HG03103 (cell line): Measurements from ENCODE around the gene CCDC28B.

ENCODE experiments used
- ATAC-seq: cut with Tn5 transposase; IDR thresholded peaks from one replicate; pipeline ENCODE4 v1.9.1; 2021; ENCODE audit warnings: low read depth; ENCODE audit not compliant: unreplicated experiment

The CCDC28B gene

DNA sequence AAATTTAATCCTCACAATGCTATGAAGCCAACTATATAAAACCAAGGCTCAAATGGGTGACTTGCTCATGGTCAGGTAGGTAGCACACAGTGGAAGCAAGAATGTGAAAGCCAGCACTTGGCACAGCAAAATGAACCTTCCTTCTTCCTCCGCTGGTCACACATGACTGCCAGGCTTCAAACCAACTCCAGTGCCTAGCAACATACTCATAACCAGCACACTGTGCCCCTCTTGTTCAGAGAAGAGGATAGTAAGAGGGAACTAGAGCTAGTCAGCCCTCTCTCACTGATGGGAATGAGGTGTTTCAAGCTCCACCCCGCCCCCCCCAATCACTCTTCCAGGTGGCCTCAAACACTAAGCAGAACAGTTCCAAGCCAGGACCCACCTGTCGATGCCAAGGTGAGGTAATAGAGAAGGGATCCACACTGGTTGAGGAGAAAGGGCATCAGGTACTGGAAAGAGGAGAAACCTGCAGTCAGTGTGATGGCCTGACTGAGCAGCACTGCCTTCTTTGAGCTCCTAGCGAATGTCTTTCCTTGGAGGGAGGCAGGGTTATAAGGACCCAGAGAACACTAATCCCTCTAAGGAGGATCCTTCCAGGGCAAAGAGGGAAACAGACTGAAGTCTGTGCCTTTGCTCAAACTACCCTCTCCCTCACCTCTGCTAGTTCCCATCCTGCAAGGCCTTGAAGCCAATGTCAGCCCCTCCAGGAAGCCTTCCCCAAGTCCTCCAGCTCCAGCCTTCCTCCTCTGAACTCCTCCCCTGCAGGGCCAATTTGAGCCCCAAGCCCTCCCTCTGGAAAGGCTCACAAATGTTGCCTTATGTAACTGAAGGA is 20.6 kb downstream of the CCDC28B start:
- no peak for ATAC-seq

DNA sequence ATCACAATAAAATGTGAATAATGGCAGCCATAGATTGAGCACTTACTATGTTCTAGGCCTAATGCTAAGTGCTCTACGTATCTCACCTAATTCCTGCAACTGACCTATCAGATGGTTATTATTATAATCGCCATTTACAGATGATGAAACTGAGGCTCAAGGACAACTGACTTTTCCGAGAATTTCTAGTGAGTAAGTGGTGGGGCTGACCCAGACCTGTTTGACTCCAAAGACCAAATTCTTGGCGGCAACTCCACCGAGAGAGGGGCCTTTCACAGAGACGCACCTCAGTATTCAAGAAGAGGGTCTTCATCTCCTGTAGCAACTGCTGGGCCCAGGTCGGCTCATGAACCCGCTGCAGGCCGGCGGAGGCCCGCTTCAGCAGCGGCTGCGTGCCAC is 21.2 kb downstream of the CCDC28B start:
- ATAC-seq: no peak

GRCh38 chr1:32221980-32222755 is 21.8 kb downstream of the CCDC28B start, which contains the start of the genes EIF3I and TMEM234:
Gene EIF3I (plus strand): TSS chr1:32222407. CDS start chr1:32222442, 35 bp downstream.
Gene TMEM234 (minus strand): TSS chr1:32222353. CDS start chr1:32222322, 31 bp downstream.
- ATAC-seq: peak; percentile 82

GRCh38 chr1:32223683-32224082 is 23.3 kb downstream of the CCDC28B start:
- no peak for ATAC-seq

DNA sequence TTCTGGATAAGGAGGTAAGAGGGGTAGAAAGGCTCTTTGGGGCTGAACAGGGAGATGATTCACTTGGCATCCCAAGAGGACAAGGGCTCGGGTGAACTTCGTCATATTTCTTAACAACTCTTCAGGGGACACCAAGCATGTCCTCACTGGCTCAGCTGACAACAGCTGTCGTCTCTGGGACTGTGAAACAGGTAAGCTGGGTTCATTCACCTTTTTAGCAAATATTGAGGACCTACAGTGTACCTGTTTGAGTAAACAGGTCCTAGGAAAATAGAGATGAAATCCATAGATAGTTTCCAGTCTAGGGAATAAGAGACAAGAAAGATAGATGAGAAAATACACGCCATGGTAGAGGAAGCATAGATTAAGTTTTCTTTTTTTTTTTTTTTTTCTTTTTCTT is 23.9 kb downstream of the CCDC28B start:
- ATAC-seq: no peak

DNA sequence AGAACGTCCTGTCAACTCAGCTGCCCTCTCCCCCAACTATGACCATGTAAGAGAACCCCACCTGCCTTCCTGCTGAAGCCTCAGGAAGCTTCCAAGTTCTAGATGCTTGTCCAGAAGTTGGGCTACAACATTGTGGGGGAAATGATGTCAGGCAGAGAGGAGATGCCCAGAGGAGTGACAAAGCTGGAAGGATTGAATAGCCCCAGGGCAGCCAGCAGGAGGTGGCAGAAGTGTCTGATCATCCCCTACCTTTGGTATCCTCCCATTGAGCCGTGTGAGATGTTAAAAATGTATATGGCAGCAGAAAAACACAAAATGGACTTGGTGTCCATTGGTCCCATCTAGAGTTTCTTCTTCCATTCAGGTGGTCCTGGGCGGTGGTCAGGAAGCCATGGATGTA is 28.4 kb downstream of the CCDC28B start:
- no peak for ATAC-seq

DNA sequence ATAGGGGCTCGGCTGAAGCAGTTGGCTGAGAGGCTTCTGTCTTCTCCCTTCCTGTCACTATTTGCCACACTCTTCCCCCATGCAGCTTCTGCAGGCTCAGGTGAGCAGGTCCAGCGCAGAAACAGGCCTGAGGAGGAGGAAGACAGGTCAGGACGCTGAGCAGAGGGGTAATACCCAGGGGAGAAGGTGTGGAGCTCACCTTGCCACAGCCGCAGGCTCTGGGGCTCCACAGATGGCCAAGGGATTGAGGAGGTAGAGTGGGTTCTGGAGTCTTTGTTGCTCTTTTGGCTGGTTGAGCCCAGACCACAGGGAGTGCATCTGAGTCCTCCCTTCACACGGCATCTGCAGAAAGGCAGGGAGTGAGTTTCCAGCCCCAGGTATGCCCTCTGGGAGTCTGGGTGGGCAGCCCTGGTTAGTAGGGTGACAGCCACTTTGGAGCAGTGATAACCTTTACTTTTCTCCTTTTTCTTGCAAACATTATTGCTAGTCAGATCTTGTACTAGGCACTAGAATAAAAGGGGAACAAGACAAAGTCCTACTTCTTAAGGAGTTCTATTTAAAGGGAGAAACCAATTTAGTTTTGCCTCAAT is 31.5 kb downstream of the CCDC28B start:
- no peak for ATAC-seq

- no peak for ATAC-seq
Measured at GRCh38 chr1:32232558-32233304, 32.3 kb downstream of the CCDC28B start.

- no peak for ATAC-seq
Measured at GRCh38 chr1:32234792-32235191, 34.4 kb downstream of the CCDC28B start.

- no peak for ATAC-seq
Measured at GRCh38 chr1:32239337-32239736, 38.9 kb downstream of the CCDC28B start.

GRCh38 chr1:32239790-32240139 is 39.4 kb downstream of the CCDC28B start:
- no peak for ATAC-seq

- ATAC-seq: no peak
Measured at GRCh38 chr1:32240140-32240951, 40.0 kb downstream of the CCDC28B start.

GRCh38 chr1:32241001-32241763 is 40.8 kb downstream of the CCDC28B start:
- no peak for ATAC-seq

- no peak for ATAC-seq
Measured at GRCh38 chr1:32242341-32242851, 42.0 kb downstream of the CCDC28B start.

- no peak for ATAC-seq
Measured at GRCh38 chr1:32246888-32247273, 46.5 kb downstream of the CCDC28B start, which contains the start of gene FAM167B. Gene FAM167B (plus strand): TSS chr1:32247222. CDS start chr1:32247422, 200 bp downstream.

DNA sequence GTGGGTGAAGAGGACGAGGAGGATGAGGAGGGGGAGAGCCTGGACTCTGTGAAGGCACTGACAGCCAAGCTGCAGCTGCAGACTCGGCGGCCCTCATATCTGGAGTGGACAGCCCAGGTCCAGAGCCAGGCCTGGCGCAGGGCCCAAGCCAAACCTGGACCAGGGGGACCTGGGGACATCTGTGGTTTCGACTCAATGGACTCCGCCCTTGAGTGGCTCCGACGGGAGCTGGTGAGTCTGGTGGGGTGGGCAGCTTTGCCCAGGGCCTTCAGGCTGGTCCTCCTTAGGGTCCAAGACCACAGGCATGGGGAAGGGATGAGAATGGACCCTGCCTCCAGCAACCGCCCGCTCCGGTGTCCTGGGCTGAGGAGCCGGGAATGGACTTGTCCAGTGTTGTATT is 47.1 kb downstream of the CCDC28B start:
- ATAC-seq: no peak

DNA sequence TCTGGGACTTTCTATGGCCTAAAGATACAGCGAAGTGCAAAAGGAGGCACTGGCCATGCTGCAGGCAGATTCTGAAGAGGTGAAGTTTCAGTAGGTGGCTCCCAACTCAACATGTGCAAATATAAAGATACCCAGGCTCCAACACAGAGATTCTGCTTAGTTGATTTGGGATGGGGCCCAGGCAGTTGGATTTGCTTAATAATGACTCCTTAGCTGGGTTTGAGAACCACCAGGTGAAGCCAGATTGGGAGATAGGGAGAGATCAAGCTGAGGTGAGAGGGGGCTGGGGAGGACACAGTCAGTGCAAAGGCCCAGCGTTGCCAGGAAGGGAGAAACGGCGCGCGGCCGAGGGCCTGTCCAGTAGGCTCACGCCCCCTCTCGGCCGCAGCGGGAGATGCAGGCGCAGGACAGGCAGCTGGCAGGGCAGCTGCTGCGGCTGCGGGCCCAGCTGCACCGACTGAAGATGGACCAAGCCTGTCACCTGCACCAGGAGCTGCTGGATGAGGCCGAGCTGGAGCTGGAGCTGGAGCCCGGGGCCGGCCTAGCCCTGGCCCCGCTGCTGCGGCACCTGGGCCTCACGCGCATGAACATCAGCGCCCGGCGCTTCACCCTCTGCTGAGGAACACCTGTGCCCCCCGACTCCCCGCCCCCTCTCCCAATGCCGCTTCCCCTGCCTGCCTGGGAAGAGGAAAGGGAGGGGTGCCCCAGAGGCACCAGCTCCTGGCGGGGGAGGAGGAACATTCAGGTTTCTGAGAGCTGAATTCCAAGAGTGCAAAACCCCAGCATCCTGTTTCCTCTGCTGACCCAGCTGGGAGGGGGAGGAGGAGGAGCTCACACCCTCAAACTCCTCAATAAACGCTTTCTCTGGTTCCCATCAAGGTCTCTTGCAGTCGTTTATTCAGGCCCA is 47.8 kb downstream of the CCDC28B start:
- ATAC-seq: no peak
